Activated T-helper 9 cell treated with anti-CD3 and anti-CD28 coated beads, Interleukin-2, amount 50 U/mL, for 16 hours (primary cell): ENCODE data around the gene ARID3A.

Source experiments
- DNase-seq: peaks from one replicate; pipeline ENCODE4 v3.0.0-alpha.2; 2020; ENCODE audit warnings: low read depth

The ARID3A gene

DNA sequence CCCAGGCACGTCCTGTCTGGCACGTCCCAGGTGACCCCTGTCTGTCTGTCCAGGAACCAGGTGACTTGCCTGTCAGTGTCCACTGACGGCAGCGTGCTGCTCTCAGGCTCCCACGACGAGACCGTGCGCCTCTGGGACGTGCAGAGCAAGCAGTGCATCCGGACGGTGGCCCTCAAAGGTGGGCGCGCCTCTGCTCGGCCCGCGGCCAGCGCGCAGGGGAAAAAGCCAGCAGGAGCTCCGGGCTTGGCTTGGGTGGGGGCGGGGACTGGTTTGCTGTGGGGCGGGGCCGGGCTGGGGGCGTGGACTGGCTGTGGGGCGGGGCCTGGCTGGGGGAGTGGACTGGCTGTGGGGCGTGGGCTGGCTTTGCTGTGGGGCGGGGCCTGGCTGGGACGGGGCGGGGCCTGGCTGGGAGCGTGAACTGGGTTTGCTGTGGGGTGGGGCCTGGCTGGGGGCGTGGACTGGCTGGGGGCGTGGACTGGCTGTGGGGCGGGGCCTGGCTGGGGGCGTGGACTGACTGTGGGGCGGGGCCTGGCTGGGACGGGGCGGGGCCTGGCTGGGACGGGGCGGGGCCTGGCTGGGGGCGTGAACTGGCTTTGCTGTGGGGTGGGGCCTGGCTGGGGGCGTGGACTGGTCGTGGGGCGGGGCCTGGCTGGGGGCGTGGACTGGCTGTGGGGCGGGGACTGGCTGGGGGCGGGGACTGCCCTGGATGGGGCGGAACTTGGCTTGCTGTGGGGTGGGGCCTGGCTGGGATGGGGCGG, 65.5 kb downstream of the ARID3A start:
- peak; percentile 45 for DNase-seq

DNA sequence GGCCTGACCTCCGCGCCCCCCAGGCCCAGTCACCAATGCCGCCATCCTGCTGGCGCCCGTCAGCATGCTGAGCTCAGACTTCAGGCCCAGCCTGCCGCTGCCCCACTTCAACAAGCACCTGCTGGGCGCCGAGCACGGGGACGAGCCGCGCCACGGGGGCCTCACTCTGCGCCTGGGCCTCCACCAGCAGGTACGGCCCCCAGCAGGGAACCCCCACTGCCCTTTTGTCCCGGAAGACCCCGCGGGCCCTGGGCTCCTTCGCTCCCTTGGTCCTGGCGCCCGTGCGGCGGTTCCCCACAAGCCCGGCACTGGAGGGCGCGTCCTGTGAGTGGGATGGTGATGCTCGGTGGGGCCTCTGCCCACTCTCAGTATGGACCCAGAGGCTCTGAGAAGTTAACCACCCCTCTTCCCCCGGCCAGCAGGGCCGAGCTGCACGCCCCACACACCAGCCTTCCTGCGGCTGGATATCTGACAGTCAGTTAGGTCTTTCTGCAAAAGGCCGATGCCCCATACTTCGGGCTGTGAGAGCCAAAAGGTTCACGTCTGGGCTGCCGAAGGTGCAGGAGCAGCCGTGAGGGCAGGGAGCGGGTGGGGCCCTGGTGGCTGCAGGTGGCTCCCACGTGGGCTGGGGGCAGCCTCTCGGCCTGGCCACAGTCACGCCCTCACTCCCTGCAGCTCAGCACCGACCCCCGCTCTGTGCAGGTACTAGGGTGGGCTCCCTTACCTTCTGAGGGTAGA, 66.3 kb downstream of the ARID3A start:
- no peak for DNase-seq

DNA sequence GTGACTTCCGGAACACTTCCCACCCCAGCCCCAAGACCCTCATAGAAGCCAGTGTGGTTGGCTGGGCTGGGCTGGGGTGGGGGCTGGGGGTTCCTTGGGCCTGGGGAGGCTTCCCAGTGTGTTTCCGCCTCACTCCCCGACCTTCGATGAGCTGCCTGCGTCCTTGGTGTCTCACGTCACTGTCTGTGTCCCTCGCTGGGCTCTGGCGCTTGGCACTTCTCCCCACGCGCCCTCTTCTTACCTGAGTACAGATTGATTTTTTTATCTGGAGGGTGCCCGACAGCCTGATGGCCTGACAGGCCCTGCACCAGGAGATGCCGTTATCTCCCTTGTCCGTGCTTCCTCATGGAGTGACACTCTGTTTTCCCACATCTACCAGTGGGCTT, 66.8 kb downstream of the ARID3A start:
- no peak for DNase-seq

DNA sequence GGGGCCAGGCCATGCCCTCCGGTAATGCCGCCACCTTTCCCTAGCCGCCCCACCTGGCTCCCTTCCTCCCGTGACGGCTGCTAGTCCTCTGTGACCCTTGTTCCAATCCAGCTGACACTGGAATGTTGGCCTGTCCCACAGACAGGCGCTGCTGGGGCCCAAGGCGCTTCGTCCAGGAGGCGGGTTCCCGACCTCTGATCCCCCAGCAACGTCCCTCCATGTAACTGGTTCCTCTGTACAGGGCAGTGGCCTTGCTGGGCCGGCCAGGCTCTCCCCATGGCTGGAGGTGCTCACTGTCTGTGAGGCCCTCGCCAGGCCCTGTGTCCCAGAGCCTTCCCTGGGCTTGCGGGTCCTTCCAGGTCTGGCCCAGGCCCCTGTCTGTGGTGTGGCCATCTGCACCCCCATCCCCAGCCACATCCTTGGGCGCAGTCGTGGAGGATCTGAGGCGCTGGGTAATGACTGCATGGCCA, 67.6 kb downstream of the ARID3A start:
- DNase-seq = no peak

DNA sequence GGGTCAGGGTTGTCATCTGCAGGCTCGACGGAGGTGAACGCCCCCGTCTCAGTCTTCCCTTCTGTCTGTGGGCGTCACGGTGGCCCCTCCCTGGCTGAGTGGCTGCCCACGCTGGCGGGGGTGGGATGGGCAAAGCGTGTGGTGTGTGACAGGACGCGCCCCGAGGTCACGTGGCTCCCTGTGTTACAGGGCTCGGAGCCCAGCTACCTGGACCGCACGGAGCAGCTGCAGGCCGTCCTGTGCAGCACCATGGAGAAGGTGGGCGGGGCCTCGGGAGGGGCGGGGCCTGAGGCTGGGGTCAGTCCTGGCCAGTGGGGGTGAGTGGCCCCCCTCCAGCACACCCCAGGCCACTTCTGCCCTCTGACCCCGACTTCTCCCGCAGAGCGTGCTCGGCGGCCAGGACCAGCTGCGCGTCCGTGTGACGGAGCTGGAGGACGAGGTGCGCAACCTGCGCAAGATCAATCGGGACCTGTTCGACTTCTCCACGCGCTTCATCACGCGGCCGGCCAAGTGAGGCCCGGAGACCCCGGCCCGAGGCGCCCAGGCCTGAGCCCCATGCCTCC, 68.1 kb downstream of the ARID3A start:
- DNase-seq = no peak

DNA sequence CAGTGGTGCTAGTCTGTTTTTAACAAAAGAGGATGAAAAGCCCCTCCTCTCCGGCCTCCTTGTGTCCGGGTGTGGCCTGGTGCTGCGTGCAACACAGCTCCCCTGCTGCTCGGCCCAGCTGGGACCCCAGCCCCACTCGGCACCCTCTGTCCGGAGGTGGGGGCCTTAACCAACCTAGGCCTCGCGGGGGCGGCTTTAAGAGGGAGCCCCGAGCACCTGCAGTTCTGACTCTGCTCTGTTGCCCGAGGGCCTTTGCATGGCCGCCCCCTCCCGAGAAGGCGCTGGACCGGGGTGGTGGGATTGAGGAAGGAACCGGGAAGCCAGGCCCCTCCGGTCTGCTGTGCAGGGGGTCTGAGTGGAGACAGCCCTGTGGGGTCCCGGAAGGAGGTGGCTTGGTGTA, 68.7 kb downstream of the ARID3A start:
- DNase-seq = no peak

DNA sequence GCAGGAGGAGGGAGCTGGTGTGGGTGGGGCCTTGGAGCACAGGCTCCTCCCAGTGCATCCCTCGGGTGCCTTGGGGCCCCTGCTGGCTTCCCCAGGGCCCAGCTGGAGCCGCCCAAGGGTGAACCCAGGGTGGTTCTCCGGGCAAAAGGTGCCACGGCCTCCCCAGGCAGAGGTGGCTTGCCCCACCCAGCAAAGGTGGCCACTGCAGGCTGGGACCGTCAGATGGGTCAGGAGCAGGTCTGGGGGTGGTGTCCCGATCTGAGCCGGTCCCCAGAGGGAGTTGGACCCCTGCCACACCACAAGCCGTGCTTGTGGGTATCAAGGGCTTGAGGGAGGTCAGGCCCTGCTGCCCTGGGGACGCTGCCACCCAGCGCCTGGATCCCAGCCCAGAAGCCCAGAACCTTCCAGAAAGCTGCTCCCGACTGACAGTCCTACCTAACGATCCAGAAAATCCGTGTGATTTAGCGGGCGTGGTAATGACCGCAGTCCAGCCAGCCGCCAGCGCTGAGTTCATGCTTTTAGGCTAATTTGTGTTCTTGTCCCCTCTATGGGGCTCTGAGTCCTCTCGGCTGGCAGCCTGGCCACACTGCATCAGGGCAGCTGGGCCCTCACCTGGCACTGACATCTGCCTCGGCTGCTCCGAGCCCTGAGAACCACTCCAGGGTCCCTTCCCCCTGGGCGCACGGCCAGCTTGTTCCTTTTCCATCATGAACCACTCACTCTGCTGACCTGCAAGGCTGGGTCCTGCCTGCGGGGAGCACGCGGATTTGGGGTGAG, 69.4 kb downstream of the ARID3A start:
- no peak for DNase-seq

DNA sequence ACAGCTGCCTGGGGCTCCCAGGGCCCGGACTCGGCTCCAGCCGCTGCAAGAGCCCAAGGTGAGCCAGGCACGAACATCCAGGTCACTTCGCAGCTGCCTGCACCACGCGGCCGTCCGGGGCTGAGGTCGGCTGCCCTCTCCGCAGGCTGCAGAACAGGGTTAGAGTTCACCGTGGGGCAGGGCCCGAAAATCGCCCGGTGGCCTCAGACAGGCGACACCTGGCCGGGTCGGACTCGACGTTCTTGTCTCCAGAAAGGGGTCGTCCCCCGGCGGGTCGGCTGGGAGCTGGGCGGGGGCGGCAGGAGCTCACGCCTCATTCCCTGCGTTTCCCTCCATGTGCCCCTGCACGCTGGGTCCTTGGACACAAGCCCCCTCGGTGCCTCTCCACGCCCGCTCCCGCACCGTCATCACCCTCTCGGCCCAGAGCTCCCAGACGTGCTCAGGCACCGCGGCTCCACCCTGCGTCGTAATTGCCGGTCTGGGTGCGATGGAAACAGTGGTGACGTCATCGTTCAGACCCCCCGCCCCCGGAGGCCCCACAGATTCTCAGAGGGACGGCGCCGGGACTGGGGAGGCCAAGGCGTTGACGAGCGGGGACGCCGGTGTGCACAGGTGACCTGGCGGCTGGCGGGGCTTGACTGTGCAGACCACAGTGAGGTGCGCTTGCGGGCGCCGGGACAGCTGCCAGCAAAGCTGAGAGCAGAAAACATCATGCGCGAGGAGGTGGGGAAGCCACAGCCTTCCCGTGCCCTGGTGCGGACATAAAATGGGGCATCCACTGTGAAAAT, 70.4 kb downstream of the ARID3A start:
- peak; percentile 62 for DNase-seq

DNA sequence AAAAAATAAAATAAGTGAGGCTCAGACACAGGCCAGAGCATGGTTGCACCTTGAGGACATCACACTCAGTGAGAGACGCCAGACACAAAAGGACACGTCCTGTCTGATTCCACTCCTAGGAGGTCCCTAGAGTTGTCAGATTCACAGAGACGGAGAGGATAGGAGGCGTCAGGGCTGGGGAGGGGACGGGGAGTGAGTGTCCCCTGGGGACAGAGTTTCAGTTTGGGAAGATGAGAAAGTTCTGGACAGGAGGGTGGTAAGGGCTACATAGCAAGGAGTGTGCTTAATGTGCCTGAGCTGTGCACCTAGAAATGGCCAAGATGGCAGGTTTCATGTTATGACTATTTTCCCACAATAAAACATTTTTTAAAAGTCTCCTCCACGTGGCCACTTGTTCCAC, 72.2 kb downstream of the ARID3A start:
- no peak for DNase-seq

DNA sequence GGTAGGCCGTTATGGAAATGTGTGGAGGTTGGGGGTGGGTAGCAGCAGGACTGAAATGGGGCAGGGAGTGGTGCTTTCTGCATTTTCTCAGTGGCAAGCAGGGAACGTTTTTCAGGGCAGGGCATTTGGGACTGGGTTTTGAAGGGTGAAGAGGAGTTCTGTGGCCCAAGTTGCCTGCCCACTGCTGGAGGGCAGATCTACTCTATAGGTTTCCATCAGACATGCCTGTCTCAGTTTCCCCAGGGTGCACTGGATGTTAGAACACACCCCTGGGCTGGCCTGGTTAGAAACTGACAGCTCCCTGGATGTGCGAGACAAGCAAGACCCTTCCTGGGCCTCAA, 73.5 kb downstream of the ARID3A start:
- no peak for DNase-seq

DNA sequence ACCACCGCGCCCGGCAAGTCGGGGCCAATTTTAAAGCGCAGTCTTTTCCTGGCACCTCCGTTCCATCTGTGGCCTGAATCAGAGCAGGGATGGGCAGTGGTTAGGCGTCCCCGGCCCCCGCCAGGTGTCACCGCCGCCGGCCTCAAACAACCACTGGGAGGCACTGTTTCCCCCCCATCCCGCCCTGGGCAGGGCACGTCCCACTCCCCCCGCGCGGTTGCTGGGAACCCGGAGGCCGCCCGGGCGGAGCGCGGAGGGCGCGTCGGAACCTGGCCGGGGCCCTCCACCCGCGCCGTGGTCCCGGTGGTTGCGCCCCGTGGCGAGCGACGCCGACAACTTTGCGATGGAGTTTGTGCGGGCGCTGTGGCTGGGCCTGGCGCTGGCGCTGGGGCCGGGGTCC, 74.3 kb downstream of the ARID3A start, which contains the start of gene GRIN3B:
TSS of gene GRIN3B (plus strand) at position 325 of the 400 bp plus-strand sequence. CDS start at position 344, 19 bp downstream.
- peak; percentile 51 for DNase-seq

DNA sequence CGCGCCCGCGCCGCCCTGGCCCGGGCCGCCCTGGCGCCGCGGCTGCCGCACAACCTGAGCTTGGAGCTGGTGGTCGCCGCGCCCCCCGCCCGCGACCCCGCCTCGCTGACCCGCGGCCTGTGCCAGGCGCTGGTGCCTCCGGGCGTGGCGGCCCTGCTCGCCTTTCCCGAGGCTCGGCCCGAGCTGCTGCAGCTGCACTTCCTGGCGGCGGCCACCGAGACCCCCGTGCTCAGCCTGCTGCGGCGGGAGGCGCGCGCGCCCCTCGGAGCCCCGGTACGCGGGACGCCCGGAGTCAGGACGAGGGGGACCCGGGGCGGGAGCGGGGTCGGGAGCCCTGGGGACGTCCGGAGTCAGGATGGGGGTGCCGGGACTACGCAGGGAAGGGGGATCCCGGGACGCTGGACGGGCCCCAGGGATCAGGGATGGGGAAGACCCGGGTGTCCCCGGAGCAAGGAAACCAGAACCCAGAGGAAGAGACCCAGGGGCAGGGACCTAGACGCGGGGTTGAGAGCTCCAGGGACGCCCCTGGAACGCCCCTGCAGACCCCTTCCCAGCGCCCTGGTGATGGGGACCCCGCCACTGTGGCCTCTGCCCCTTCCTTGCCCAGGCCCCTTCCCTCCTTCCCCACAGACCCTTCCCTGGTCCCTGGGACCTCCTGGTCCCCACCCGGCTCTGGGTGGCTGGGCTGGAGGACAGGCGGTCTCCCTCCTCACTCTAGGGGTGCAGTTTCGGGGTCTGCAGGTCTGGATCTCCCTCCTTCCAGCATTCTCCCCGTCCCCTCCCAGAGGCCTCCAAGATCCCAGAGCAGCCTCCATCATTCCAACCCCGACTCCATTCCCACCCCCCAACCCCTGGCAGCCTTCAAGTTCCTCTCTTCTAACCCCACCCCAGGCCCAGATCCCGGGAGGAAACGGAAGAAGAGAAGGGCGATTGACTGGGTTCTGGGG, 75.0 kb downstream of the ARID3A start:
- DNase-seq = no peak

DNA sequence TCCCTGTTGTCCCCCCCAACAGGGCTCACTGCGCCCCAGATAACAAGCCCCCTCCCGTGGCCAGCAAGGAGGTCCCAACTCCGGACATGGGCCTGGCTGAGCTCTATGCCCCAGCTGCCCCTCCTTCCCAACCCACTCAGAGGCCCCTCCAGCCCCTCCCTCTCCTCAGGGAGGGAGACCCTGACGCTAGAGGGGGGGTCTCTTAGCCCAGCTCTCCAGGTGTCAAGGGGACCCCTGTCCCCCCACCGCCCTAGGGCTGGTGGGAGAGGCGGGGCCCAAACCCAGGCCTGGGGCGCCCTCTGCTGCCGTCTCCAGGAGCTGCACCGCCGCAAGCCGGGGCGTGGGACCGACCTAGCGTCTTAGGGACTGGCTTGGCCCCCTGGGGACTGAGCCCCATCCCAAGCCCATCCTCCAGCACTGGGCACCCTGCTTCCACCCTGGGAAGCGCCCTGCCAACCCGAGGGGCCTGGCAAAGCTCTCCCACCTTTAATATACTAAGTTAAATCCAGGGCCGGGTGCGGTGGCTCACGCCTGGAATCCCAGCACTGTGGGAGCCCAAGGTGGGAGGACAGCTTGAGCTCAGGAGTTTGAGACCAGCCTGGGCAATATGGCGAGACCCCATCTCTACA, 75.8 kb downstream of the ARID3A start:
- DNase-seq = peak; percentile 58

DNA sequence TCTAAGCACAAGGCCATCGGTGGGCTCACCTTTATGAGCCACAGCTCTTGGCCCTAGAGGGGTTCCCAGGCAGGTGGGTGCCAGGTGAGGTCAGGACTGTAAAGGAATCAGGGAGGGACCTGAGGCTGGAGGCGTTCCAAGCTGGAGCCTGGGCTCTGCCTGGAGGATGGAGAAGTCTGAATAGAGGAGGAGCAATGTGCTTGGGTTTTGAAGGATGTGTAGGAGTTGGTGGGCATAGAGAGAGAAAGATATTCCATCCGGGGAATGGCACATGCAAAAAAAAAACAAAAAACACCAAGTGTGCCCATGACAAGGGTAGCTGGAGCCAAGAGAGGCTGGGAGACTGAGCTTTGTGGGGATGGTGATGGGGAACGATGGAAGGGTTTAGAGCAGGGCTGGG, 76.8 kb downstream of the ARID3A start:
- no peak for DNase-seq

DNA sequence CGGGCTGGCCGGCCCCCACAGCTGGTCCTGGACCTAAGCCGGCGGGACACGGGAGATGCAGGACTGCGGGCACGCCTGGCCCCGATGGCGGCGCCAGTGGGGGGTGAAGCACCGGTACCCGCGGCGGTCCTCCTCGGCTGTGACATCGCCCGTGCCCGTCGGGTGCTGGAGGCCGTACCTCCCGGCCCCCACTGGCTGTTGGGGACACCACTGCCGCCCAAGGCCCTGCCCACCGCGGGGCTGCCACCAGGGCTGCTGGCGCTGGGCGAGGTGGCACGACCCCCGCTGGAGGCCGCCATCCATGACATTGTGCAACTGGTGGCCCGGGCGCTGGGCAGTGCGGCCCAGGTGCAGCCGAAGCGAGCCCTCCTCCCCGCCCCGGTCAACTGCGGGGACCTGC, 77.4 kb downstream of the ARID3A start:
- DNase-seq = no peak

DNA sequence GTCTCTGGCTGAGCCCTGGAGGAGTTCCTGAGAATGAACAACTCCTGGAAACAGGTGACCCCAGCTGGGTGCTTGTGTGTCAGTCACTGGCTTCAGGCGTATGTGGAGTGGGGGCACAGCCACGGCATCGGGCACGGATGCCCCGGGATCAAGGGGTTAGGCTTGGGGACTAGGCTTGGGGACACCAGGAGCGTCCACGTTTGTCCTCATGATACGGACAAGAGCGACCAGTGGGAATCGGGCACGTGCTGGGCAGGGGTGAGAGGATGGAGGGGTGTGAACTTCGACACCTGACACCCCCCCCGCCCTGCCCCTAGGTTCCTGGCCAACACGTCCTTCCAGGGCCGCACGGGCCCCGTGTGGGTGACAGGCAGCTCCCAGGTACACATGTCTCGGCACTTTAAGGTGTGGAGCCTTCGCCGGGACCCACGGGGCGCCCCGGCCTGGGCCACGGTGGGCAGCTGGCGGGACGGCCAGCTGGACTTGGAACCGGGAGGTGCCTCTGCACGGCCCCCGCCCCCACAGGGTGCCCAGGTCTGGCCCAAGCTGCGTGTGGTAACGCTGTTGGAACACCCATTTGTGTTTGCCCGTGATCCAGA, 78.5 kb downstream of the ARID3A start:
- DNase-seq = no peak

DNA sequence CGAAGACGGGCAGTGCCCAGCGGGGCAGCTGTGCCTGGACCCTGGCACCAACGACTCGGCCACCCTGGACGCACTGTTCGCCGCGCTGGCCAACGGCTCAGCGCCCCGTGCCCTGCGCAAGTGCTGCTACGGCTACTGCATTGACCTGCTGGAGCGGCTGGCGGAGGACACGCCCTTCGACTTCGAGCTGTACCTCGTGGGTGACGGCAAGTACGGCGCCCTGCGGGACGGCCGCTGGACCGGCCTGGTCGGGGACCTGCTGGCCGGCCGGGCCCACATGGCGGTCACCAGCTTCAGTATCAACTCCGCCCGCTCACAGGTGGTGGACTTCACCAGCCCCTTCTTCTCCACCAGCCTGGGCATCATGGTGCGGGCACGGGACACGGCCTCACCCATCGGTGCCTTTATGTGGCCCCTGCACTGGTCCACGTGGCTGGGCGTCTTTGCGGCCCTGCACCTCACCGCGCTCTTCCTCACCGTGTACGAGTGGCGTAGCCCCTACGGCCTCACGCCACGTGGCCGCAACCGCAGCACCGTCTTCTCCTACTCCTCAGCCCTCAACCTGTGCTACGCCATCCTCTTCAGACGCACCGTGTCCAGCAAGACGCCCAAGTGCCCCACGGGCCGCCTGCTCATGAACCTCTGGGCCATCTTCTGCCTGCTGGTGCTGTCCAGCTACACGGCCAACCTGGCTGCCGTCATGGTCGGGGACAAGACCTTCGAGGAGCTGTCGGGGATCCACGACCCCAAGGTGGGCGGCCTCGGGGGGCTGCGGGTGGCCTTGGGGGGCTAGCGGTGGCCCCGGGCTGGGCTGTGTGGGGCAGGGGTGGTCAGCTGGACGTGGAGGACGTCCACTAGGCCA, 79.2 kb downstream of the ARID3A start:
- no peak for DNase-seq

DNA sequence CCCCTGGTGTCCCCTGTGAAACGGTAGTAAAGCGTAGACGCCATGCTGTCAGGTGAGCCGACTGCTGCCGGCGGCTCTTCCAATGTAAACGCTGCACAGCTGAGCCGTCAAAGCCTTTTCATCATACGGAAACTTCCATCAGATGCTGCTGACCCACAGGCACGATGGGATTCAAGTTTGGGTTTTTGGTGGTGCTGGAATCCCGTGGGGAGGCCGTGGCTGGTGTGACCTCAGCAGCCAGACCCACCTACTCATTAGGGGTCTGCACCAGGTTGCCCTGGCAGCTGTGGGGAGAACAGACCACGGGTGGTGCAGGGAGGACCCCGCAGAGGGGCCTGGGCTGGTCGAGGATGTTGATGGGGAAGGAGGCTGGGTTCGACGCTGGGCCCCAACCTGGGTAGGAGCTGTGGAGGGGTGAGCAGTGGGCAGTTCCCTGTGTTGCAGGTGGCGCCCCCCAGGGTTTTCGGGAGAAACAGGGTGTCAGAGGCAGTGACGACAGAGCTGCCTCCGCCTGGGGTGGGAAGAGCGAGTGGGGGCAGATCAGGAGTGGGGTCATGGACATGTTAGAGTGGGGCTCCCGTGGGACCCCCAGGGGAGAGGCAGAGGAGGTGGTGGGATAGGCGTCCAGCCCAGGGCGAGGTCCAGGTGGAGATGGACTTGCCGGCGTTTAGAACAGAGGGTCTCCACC, 81.0 kb downstream of the ARID3A start:
- DNase-seq = no peak
